SIG-M5 treated with dmso at 0.1 percent for 504 hours (cell line): ENCODE data around the gene NUMBL.
"Not testable (repeated sequence)": the region's sequence is repeated elsewhere in the genome, so short reads cannot be mapped to it uniquely, and the experiment has no call there.

Experiments used
- DNase-seq: peaks from one replicate; lab custom pipeline; 2025; ENCODE audit not compliant: unreplicated experiment; lab: John Stamatoyannopoulos, UW

NUMBL gene

GRCh38 chr19:40667602-40668001, 22.8 kb downstream of the NUMBL start:
- DNase-seq: no peak

DNA sequence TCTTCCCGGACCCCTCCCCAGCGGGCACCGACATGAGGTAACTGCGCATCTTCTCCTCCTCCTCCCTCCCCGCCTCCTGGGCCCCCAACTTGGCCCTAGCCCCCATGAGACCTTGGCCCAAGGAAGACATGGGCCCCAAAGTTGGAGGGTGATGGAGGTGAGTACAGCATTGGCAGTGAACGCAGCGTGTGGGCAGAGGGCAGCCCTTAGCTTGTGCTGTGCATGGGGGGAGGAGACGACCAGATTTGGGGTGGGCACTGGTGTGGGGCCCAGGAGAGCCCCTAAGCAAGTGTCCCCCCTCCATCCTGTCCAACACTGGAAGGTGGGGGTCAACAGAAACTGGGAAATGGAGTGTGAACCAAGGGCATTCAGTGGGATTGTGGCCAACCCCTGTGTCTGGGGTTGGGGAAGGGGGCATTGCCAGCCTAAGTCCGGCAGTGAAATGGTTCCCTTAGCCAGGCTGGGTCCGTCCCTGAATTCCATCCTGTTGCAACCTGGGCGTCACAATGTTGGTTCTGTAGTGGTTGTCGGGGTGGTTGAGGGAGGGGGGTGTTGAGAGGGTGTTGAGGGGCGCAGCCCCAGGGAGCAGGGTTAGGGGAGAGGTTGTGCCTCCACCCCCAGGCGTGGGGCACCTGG, 23.5 kb downstream of the NUMBL start:
- DNase-seq: no peak

DNA sequence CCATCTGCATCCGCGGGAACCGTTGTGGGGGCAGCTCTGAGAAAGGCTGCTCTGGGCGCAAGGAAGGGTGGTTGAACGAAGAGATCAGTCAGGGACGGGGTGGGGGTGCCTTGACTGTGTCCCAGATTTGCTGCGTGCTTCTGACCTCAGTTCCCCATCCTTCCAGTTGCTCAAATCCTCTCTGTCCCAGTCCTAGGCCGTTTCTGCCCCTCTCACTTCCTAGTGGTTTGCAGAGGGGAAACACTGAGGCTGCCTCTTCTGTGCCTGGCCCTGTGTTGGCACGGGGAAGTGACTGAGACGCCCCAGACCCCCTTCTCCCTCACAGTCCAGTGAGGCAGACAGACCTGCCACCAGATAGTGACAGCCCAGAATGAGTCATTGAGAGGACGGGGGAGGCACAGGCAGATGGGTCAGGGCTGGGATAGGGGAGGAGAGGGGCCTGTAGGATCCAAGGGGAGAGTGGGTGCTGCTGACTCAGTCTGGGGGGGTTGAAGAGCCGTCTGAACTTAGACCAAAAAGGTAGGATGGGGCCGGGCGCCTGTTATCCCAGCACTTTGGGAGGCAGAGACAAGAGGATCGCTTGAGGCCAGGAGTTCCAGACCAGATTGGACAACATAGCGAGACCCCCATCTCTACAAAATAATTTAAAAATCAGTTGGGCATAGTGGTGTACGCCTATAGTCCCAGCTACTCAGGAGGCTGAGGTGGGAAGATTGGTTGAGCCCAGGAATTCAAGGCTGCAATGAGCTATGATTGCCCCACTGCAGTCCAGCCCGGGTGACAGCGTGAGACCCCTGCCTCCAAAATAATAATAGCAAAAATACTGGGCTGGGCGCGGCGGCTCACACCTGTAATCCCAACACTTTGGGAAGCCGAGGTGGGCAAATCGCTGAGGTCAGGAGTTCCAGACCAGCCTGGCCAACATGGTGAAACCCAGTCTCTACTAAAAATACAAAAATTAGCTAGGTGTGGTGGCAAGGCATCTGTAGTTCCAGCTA, 26.5 kb downstream of the NUMBL start:
- no peak for DNase-seq

- DNase-seq: peak; percentile 59
Observed at GRCh38 chr19:40662925-40663694, 27.3 kb downstream of the NUMBL start.

DNA sequence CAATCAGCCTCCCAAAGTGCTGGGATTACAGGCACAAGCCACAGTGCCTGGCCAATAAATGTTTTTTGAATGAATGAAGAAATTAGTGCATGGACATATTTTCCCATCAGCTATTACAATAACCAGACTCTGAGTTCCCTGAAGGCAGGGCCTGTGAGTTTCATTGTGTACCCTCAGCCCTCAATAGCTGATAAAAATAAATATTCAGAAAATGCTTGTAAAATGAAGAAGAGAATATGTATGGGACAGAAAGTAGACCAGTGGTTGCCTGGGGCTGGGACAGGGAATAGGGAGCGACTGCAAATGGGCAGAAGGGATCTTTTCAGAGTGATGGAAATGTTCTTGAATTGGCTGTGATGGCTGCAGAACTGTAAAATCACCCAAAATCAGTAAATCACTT, 28.8 kb downstream of the NUMBL start:
- no peak for DNase-seq

- no peak for DNase-seq
Observed at GRCh38 chr19:40659566-40659965, 30.9 kb downstream of the NUMBL start.

- DNase-seq: no peak
Observed at GRCh38 chr19:40659116-40659515, 31.3 kb downstream of the NUMBL start.

GRCh38 chr19:40658031-40658430, 32.4 kb downstream of the NUMBL start:
- no peak for DNase-seq

GRCh38 chr19:40655684-40656083, 34.8 kb downstream of the NUMBL start:
- not testable (repeated sequence) for DNase-seq

DNA sequence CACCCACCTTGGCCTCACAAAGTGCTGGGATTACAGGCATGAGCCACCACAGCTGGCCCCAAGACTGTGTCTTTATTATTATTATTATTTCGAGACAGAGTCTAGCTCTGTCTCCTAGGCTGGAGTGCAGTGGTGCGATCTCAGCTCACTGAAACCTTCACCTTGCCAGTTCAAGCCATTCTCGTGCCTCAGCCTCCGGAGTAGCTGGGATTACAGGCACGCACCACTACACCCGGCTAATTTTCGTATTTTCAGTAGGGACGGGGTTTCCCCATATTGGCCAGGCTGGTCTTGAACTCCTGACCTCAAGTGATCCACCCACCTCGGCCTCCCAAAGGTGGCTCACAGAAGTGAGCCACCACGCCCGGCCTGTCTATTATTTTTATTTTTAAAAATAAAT, 38.1 kb downstream of the NUMBL start:
- not testable (repeated sequence) for DNase-seq

DNA sequence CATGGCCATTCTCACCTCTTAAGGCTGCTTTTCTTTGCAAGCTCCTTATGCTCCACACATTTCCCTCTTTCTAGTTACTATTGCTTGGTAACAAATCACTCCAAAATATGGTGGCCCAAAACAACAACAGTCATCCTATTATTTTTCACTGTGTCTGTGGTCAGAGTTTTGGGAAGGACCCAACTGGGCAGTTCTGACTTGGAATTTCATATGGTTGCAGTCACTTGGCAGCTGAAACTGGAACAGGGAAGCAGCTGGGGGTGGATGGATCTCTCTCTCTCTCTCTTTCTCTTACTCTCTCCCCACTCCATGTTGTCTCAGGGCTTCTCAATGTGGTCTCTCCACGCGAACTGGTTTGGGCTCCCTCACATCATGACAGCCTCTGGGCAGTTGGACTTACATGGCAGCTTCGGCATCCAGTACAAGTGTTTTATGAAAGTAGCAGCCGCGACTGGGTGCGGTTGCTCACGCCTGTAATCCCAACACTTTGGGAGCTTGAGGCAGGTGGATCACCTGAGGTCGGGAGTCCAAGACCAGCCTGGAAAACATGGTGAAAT, 39.6 kb downstream of the NUMBL start:
- no peak for DNase-seq

GRCh38 chr19:40649903-40650675, 40.4 kb downstream of the NUMBL start:
- DNase-seq: not testable (repeated sequence)

DNA sequence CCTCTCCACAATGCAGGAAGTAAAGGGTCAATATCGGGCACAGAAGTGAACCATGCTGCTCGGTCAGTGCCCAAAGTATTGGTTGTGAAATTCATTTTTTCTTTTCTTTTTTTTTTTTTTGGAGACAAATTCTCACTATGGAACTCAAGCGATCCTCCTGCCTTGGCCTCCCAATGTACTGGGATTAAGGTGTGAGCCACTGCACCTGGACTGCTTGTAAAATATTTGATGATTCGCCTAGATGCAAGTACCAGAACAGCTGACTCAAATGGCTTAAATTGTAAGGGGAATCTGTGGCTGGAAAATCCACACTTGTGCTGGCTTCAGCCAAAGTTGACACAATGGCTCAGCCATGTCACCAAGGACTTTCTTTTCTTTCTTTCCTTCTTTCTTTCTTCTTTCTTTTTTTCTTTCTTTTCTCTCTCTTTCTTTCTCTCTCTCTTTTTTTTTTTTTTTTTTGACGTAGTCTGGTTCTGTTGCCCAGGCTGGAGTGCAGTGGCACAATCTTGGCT, 43.7 kb downstream of the NUMBL start:
- DNase-seq: no peak

DNA sequence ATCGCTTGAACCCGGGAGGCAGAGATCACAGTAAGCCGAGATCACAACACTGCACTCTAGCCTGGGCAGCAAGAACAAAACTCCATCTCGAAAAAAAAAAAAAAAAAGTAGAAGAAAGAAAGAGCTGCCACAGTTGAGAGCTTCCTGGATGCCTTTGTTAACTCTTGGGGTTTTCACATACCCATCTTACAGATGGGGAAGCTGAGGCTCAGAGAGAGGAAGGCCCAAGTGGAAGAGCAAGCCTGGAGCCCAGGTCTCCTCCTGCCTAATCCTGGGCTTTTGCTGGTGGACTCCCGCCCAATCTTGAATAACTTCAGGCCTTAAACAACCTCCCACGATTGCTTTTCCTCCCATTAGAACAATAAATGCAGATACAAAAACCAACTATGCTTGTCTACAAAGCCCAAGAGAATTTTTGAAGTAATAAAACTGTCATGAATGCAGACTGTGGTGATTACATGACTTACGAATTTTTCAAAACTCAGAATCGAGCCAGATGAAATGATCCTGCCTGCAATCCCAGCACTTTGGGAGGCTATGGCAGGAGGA, 47.6 kb downstream of the NUMBL start:
- DNase-seq: no peak

- DNase-seq: no peak
Observed at GRCh38 chr19:40642051-40642706, 48.3 kb downstream of the NUMBL start.

DNA sequence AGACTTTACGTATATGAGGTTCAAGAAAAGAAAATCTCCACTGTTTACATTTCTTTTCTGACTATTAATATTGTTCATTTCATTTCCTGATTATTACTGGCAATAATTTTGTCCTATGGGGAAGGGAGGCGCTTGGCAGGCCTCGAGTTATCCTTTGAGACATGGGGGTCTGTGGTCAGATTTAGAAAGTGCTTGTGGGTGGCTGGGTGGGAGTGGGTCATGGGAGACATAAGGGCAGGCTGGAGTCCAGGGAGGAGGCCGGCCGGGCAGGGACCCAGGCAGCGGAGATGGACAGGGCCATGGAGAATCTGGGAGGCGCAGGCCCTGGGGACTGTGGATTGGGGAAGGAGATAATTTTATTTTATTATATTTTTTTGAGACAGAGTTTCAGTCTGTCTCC, 49.2 kb downstream of the NUMBL start:
- no peak for DNase-seq

DNA sequence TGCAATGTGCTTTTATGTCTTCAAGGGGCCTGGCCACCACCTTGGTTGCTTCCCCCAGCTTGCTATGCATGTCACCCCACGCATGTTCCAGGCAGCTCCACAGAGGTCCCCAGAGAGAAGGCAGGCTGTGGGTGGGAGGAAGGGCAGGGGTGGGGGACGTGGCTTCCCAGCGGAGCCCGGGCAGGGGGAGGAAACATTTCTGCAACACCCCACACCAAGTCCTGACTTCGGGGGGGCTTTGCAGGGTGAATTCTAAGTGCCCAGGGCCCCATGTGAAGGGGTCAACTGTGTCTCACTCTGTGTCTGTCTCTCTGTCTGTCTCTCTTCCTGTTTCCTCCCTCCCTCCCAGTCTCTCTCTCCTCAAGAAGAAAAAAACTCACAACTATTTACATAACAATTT, 49.7 kb downstream of the NUMBL start:
- DNase-seq: no peak

GRCh38 chr19:40639638-40639982, 50.8 kb downstream of the NUMBL start:
- no peak for DNase-seq

DNA sequence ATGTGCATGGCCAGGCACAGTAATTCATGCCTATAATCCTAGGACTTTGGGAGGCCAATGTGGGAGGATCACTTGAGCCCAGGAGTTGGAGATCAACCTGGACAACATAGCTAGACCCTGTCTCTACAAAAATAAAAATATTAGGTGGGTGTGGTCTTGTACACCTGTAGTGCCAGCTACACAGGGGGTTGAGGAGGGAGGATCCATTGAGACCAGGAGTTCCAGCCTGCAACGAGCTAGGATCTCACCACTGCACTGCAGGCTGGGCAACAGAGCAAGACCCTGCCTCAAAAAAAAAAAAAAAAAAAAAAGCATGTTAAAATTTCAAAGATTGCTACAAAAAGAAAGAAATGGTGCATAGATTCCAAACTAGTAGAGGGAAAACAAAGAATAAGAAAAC, 52.1 kb downstream of the NUMBL start:
- DNase-seq: no peak

GRCh38 chr19:40633207-40633606, 57.2 kb downstream of the NUMBL start:
- DNase-seq: no peak
